Smooth muscle cell (in vitro differentiated cells): ENCODE measurements around the gene DNAH1. TPM values are rescaled to one million over a fixed set of nuclear protein-coding genes. Genes with fewer than 3 reads are reported as not detected.

Source experiments
- DNase-seq: peaks from one replicate; lab custom pipeline; 2025; ENCODE audit not compliant: unreplicated experiment; lab: John Stamatoyannopoulos, UW
- H2AFZ ChIP-seq: fragments of 200-600 bp; sonication (generic); 2 replicates; pipeline ENCODE4 v1.6.0; 2016; ENCODE audit warnings: antibody characterized with exemption, low read depth, mild to moderate bottlenecking
- H3F3A ChIP-seq: fragments of 200-600 bp; sonication (generic); 2 replicates; pipeline ENCODE4 v1.6.0; 2017; ENCODE audit warnings: antibody characterized with exemption, low read depth
- H3K27ac ChIP-seq: fragments of 200-600 bp; sonication (generic); 2 replicates; pipeline ENCODE4 v1.5.1; 2016; ENCODE audit warnings: low read depth, mild to moderate bottlenecking
- H3K27me3 ChIP-seq: fragments of 200-600 bp; sonication (generic); 2 replicates; pipeline ENCODE4 v1.6.1; 2016; ENCODE audit warnings: low read depth, mild to moderate bottlenecking
- H3K36me3 ChIP-seq: fragments of 200-600 bp; sonication (generic); 2 replicates; pipeline ENCODE4 v1.5.1; 2016; ENCODE audit warnings: low read depth
- H3K4me1 ChIP-seq: fragments of 200-600 bp; sonication (generic); 2 replicates; pipeline ENCODE4 v1.5.1; 2016; ENCODE audit warnings: low read depth
- H3K4me2 ChIP-seq: fragments of 200-600 bp; sonication (generic); 2 replicates; pipeline ENCODE4 v1.6.0; 2016; ENCODE audit warnings: mild to moderate bottlenecking
- H3K4me3 ChIP-seq: fragments of 200-600 bp; sonication (generic); 2 replicates; pipeline ENCODE4 v1.5.1; 2016; ENCODE audit warnings: mild to moderate bottlenecking
- H3K79me2 ChIP-seq: fragments of 200-600 bp; sonication (generic); 2 replicates; pipeline ENCODE4 v1.6.0; 2016; ENCODE audit warnings: low read depth, mild to moderate bottlenecking
- H3K9ac ChIP-seq: fragments of 200-600 bp; sonication (generic); 2 replicates; pipeline ENCODE4 v1.6.0; 2016; ENCODE audit warnings: low read depth
- H3K9me3 ChIP-seq: fragments of 200-600 bp; sonication (generic); replicated peaks from 2 replicates; pipeline ENCODE4 v1.5.1; 2016; ENCODE audit warnings: low read depth
- H4K20me1 ChIP-seq: fragments of 200-600 bp; sonication (generic); 2 replicates; pipeline ENCODE4 v1.6.0; 2016; ENCODE audit warnings: low read depth
- WGBS: methylation state at CpG from one replicate; pipeline ENCODE4 v1.1.7; 2016; ENCODE audit warnings: low lambda C conversion rate; 5-methylcytosine and 5-hydroxymethylcytosine counted together
- polyA plus RNA-seq: library from polyadenylated mRNA; unstranded; fragments of >200 nt; fragmentation: Nextera tagmentation; extraction: Ambion mirVana; gene quantifications from 2 replicates; pipeline ENCODE4 v1.2.1, GENCODE V29; 2016
- total RNA-seq: library from RNA; depleted of rRNA; stranded (reverse); fragments of >200 nt; gene quantifications from 2 replicates; pipeline ENCODE4 v1.2.3, GENCODE V29; 2014
- TF ChIP-seq, protein P1 (sequence below): fragments of 200-600 bp; sonication (generic); IDR thresholded peaks from 2 replicates; pipeline ENCODE4 v1.5.1; 2017; ENCODE audit warnings: borderline replicate concordance, mild to moderate bottlenecking, antibody characterized with exemption; ENCODE audit not compliant: insufficient read depth, poor library complexity, severe bottlenecking

Gene DNAH1
- total and polyA plus RNA-seq, 2 experiments from 2014 or later, result 0.54 to 3.7 TPM

DNA sequence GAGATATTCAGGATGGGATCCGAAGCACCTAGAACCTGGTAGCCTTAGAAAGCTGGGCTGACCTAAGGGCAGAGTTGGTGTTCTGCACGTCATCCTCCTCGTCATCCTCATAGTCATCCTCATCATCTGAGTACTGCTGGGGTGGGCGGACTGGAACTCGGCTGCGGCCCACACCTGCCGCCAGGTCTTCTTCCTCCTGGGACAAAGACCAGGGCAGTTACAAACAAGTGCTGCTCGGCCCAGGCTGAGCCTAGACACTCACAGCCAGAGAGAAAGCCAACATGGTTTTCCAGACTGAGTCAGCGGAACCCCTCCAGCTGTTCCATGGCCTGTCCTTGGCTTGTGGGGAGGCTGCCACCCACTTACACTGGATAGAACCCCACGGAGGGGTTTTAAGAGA, 88.3 kb downstream of the DNAH1 start:
- no peak overlapping the region for H2AFZ ChIP-seq
- H4K20me1 ChIP-seq, result no peaks in the 10 kb centered on the region
- no peaks in the 10 kb centered on the region for H3K36me3 ChIP-seq
- H3K4me2 ChIP-seq, result no peak overlapping the region
- peaks cover 9% of the 10 kb centered on the region for H3K4me1 ChIP-seq
- TF ChIP-seq, protein P1, sequence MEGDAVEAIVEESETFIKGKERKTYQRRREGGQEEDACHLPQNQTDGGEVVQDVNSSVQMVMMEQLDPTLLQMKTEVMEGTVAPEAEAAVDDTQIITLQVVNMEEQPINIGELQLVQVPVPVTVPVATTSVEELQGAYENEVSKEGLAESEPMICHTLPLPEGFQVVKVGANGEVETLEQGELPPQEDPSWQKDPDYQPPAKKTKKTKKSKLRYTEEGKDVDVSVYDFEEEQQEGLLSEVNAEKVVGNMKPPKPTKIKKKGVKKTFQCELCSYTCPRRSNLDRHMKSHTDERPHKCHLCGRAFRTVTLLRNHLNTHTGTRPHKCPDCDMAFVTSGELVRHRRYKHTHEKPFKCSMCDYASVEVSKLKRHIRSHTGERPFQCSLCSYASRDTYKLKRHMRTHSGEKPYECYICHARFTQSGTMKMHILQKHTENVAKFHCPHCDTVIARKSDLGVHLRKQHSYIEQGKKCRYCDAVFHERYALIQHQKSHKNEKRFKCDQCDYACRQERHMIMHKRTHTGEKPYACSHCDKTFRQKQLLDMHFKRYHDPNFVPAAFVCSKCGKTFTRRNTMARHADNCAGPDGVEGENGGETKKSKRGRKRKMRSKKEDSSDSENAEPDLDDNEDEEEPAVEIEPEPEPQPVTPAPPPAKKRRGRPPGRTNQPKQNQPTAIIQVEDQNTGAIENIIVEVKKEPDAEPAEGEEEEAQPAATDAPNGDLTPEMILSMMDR, result no peak
- WGBS, result 97% methylated on average over 10 of the region's 10 CpGs
- H3K27ac ChIP-seq, result no peak overlapping the region
- no peak overlapping the region for H3K9ac ChIP-seq
- H3K27me3 ChIP-seq, result no peaks in the 10 kb centered on the region
- H3K4me3 ChIP-seq, result no peak overlapping the region
- no peaks in the 10 kb centered on the region for H3F3A ChIP-seq
- no peaks in the 10 kb centered on the region for H3K9me3 ChIP-seq
- peaks cover 19% of the 10 kb centered on the region for H3K79me2 ChIP-seq
- DNase-seq, result no peak

DNA sequence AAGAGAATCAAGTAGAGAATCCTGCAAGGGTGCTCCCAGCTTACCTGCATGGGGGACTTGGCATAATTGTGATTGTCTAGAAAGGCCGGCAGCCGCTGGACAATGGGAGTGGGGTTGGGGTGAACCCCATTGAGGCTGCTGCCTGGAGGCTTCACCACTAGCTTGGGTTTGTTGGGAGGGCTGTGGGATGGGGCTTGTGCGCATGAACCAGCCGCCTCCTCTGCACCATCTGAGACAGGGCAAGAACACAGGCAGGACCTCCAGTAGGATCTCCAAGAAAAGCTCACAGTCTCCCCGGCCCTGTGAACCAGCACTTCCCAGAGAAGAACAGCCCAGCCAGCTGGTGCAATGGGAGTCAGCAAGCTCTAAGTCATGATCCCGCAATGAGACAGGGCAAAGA, 88.9 kb downstream of the DNAH1 start:
- H3K4me1 ChIP-seq, result peaks cover 9% of the 10 kb centered on the region
- no peaks in the 10 kb centered on the region for H4K20me1 ChIP-seq
- TF ChIP-seq, protein P1, result no peak
- H3K9me3 ChIP-seq, result no peaks in the 10 kb centered on the region
- H3K36me3 ChIP-seq, result no peaks in the 10 kb centered on the region
- no peak overlapping the region for H3K9ac ChIP-seq
- H3F3A ChIP-seq, result no peaks in the 10 kb centered on the region
- H3K79me2 ChIP-seq, result peaks cover 24% of the 10 kb centered on the region
- DNase-seq, result no peak
- H3K27ac ChIP-seq, result no peak overlapping the region
- H3K4me3 ChIP-seq, result no peak overlapping the region
- H3K4me2 ChIP-seq, result no peak overlapping the region
- no peaks in the 10 kb centered on the region for H3K27me3 ChIP-seq
- no peak overlapping the region for H2AFZ ChIP-seq
- 94% methylated on average over 6 of the region's 6 CpGs for WGBS

DNA sequence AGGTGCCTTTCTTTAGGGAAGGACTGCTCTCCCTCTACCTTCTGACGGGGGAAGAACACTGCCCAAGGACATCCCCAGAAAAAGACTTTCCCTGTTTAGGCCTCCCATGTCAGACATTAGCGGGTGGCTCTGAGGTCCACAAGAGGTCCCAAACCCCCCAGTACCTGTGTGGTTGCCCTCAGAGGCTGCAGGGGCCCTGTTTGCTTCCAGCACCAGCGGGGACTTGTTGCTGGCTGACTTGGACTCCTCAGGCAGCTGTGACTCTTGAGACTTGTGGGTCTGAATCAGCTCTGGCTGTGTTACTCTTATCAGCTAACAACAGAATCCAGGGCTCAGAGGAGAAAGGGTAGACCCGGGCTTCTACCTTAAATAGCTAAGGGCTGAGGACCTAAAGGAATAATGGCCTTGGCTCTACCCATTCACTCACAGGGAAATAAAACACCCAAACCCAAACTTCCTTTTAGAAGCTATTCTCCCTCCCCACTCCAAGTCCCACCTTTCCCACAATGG, 89.5 kb downstream of the DNAH1 start:
- Histone ChIP-seq H3K4me2 (no peak overlapping the region), H3K4me1 (peaks cover 9% of the 10 kb centered on the region), H2AFZ (no peak overlapping the region), H3K79me2 (peaks cover 24% of the 10 kb centered on the region), H3K27me3 (no peaks in the 10 kb centered on the region), H3K36me3 (no peaks in the 10 kb centered on the region), H4K20me1 (no peaks in the 10 kb centered on the region), H3K9ac (no peak overlapping the region), H3F3A (no peaks in the 10 kb centered on the region), H3K27ac (no peak overlapping the region), H3K4me3 (no peak overlapping the region), H3K9me3 (no peaks in the 10 kb centered on the region)
- DNase-seq, result no peak
- 95% methylated on average over 4 of the region's 4 CpGs for WGBS
- TF ChIP-seq, protein P1, result no peak

DNA sequence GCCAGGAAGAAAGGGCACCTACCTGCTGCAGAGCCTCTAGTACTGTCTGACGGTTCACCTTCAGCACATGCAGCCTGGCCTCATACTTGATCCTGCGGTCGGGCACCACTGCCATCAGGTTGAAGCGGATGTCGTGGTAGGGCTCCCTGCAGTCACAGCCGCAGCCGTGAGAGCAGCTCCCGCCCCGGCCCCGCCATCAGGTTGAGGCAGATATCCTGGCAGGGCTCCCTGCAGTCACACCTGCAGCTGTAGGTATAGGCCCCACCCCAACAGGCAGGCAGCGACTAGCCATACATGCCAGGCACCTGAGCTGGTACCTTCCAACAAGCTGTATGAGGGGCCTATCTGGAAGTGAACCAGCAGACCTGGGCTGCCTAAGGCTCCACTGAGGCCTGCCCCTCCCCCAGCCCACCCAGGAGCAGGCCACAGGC, 90.1 kb downstream of the DNAH1 start:
- H2AFZ ChIP-seq, result no peak overlapping the region
- H3K4me2 ChIP-seq, result no peak overlapping the region
- WGBS, result 96% methylated on average over 11 of the region's 11 CpGs
- TF ChIP-seq, protein P1, result no peak
- no peaks in the 10 kb centered on the region for H3K27me3 ChIP-seq
- no peak overlapping the region for H3K27ac ChIP-seq
- no peaks in the 10 kb centered on the region for H3F3A ChIP-seq
- H3K9me3 ChIP-seq, result no peaks in the 10 kb centered on the region
- H3K79me2 ChIP-seq, result peaks cover 24% of the 10 kb centered on the region
- H4K20me1 ChIP-seq, result no peaks in the 10 kb centered on the region
- peaks cover 9% of the 10 kb centered on the region for H3K4me1 ChIP-seq
- H3K36me3 ChIP-seq, result no peaks in the 10 kb centered on the region
- H3K9ac ChIP-seq, result no peak overlapping the region
- H3K4me3 ChIP-seq, result no peak overlapping the region
- DNase-seq, result no peak
